ENCODE measurements around the gene LSM6. TPM values are rescaled to one million over a fixed set of nuclear protein-coding genes. Genes with fewer than 3 reads are reported as not detected.

LSM6 gene
- total and polyA plus RNA-seq, 2 donors from 2014 or later: 24.3 to 36.7 TPM

GRCh38 chr4:146158036-146158745, 17.3 kb upstream of the LSM6 start:
- TF ChIP-seq, protein P1, sequence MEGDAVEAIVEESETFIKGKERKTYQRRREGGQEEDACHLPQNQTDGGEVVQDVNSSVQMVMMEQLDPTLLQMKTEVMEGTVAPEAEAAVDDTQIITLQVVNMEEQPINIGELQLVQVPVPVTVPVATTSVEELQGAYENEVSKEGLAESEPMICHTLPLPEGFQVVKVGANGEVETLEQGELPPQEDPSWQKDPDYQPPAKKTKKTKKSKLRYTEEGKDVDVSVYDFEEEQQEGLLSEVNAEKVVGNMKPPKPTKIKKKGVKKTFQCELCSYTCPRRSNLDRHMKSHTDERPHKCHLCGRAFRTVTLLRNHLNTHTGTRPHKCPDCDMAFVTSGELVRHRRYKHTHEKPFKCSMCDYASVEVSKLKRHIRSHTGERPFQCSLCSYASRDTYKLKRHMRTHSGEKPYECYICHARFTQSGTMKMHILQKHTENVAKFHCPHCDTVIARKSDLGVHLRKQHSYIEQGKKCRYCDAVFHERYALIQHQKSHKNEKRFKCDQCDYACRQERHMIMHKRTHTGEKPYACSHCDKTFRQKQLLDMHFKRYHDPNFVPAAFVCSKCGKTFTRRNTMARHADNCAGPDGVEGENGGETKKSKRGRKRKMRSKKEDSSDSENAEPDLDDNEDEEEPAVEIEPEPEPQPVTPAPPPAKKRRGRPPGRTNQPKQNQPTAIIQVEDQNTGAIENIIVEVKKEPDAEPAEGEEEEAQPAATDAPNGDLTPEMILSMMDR (IDR thresholded peaks at IDR 0.05; ENCODE audit: borderline replicate concordance, extremely low read depth, insufficient read depth): no peak
- intact Hi-C loops (cut with DNase I): no loop called here
- H3K9ac ChIP-seq (ENCODE audit: low read length in 3 of 3): no peak overlapping the region
- no peaks in the 10 kb centered on the region for H3K27me3 ChIP-seq (ENCODE audit: control insufficient read depth, insufficient read depth, low read length)
- no peak for FAIRE-seq
- no peak overlapping the region for H3K4me3 ChIP-seq (ENCODE audit: low read length in 3 of 3)
- H3K4me1 ChIP-seq (ENCODE audit: control insufficient read depth in 2 of 3, insufficient read depth in 2 of 3, low read depth in 1 of 3, low read length in 3 of 3): no peaks in the 10 kb centered on the region
- H3K27ac ChIP-seq (ENCODE audit: low read depth in 2 of 2, low read length in 2 of 2): no peak overlapping the region
- H3K9me3 ChIP-seq (ENCODE audit: control insufficient read depth in 2 of 3, insufficient read depth in 1 of 3, low read length in 3 of 3): peaks cover 2 to 10% (median 5%) of the 10 kb centered on the region in 3 donors
- no peaks in the 10 kb centered on the region for H3K36me3 ChIP-seq (ENCODE audit: control insufficient read depth in 2 of 3, insufficient read depth in 3 of 3, low read length in 3 of 3)
- no peak for DNase-seq

GRCh38 chr4:146159384-146160058, 16.0 kb upstream of the LSM6 start:
- no peak overlapping the region for H3K4me3 ChIP-seq (ENCODE audit: low read length in 3 of 3)
- intact Hi-C loops (cut with DNase I): no loop called here
- H3K9ac ChIP-seq (ENCODE audit: low read length in 3 of 3): no peak overlapping the region
- H3K4me1 ChIP-seq (ENCODE audit: control insufficient read depth in 2 of 3, insufficient read depth in 2 of 3, low read depth in 1 of 3, low read length in 3 of 3): no peaks in the 10 kb centered on the region
- no peaks in the 10 kb centered on the region for H3K27me3 ChIP-seq (ENCODE audit: control insufficient read depth, insufficient read depth, low read length)
- no peak overlapping the region for H3K27ac ChIP-seq (ENCODE audit: low read depth in 2 of 2, low read length in 2 of 2)
- H3K9me3 ChIP-seq (ENCODE audit: control insufficient read depth in 2 of 3, insufficient read depth in 1 of 3, low read length in 3 of 3): peaks cover 2 to 10% (median 5%) of the 10 kb centered on the region in 3 donors
- FAIRE-seq: no peak
- DNase-seq: no peak
- TF ChIP-seq, protein P1 (IDR thresholded peaks at IDR 0.05; ENCODE audit: borderline replicate concordance, extremely low read depth, insufficient read depth): no peak
- H3K36me3 ChIP-seq (ENCODE audit: control insufficient read depth in 2 of 3, insufficient read depth in 3 of 3, low read length in 3 of 3): no peaks in the 10 kb centered on the region

- DNase-seq (no peak), FAIRE-seq (no peak)
- Histone ChIP-seq H3K36me3 (ENCODE audit: control insufficient read depth in 2 of 3, insufficient read depth in 3 of 3, low read length in 3 of 3) (no peaks in the 10 kb centered on the region), H3K4me3 (ENCODE audit: low read length in 3 of 3) (no peak overlapping the region), H3K4me1 (ENCODE audit: control insufficient read depth in 2 of 3, insufficient read depth in 2 of 3, low read depth in 1 of 3, low read length in 3 of 3) (no peaks in the 10 kb centered on the region), H3K9me3 (ENCODE audit: control insufficient read depth in 2 of 3, insufficient read depth in 1 of 3, low read length in 3 of 3) (peaks cover 2 to 10% (median 5%) of the 10 kb centered on the region in 3 donors), H3K9ac (ENCODE audit: low read length in 3 of 3) (no peak overlapping the region), H3K27ac (ENCODE audit: low read depth in 2 of 2, low read length in 2 of 2) (no peak overlapping the region), H3K27me3 (ENCODE audit: control insufficient read depth, insufficient read depth, low read length) (no peaks in the 10 kb centered on the region)
- intact Hi-C loops (cut with DNase I): no loop called here
- TF ChIP-seq, protein P1 (IDR thresholded peaks at IDR 0.05; ENCODE audit: borderline replicate concordance, extremely low read depth, insufficient read depth): no peak
These were observed 14.3 kb upstream of the LSM6 start for GRCh38 chr4:146161243-146161642.
